Measurements from ENCODE around the gene DONSON. TPM values are rescaled to one million over a fixed set of nuclear protein-coding genes. Genes with fewer than 3 reads are reported as not detected.

DONSON gene
- total and polyA plus RNA-seq, 2 of the 13 experiments (the other 11 are each of a cell fraction or from before 2014, with no cell fraction given): 35.4 to 63.6 TPM

GRCh38 chr21:33542640-33543504 lies 45.6 kb downstream of the DONSON start, which contains the start of gene SON (continued):
- TF ChIP-seq ZBTB49 (CRISPR knock-in tag; IDR thresholded peaks at IDR 0.05; ENCODE audit: borderline replicate concordance) (no peak), TAF1 (CRISPR knock-in tag; IDR thresholded peaks at IDR 0.05) (peak; percentile 76), CEBPZ (IDR thresholded peaks at IDR 0.05; ENCODE audit: low read length) (no peak), RFXANK (CRISPR knock-in tag; IDR thresholded peaks at IDR 0.05) (peak; percentile 97), ZNF737 (CRISPR knock-in tag; IDR thresholded peaks at IDR 0.05; ENCODE audit: borderline replicate concordance) (no peak), DZIP1 (CRISPR knock-in tag; IDR thresholded peaks at IDR 0.05) (no peak), ZNF615 (CRISPR knock-in tag; IDR thresholded peaks at IDR 0.05; ENCODE audit: borderline replicate concordance) (no peak), GMEB2 (CRISPR knock-in tag; IDR thresholded peaks at IDR 0.05; ENCODE audit: low read depth) (peak; percentile 65; the same call in 1 of the 2 replicates), CEBPB (IDR thresholded peaks at IDR 0.05; ENCODE audit: borderline replicate concordance, low read depth, low read length) (no peak), MYPOP (CRISPR knock-in tag; IDR thresholded peaks at IDR 0.05) (peak; percentile 95), PRDM10 (CRISPR knock-in tag; IDR thresholded peaks at IDR 0.05; ENCODE audit: low read depth) (no peak), HNRNPL (IDR thresholded peaks at IDR 0.05; ENCODE audit: low read depth, low read length) (no peak)
